ENCODE results near the gene UBL7.

UBL7 gene

GRCh38 chr15:74406517-74406916, 54.4 kb downstream of the UBL7 start:
- no peak for DNase-seq

- DNase-seq = no peak
Observed at GRCh38 chr15:74405823-74406222, 55.1 kb downstream of the UBL7 start.

GRCh38 chr15:74403991-74404563, 56.9 kb downstream of the UBL7 start:
- peak; percentile 55 to 62 for DNase-seq

- peak in 1 of 2 experiments; percentile 40 for DNase-seq
Observed at GRCh38 chr15:74403588-74403919, 57.4 kb downstream of the UBL7 start.

GRCh38 chr15:74402873-74403587, 57.9 kb downstream of the UBL7 start:
- peak; percentile 91 to 92 for DNase-seq

- no peak for DNase-seq
Observed at GRCh38 chr15:74402337-74402841, 58.6 kb downstream of the UBL7 start.

GRCh38 chr15:74400915-74401757, 59.8 kb downstream of the UBL7 start:
- DNase-seq = peak; percentile 71 to 74

- DNase-seq = peak; percentile 66 to 67
Observed at GRCh38 chr15:74400313-74400860, 60.6 kb downstream of the UBL7 start.

- peak; percentile 74 to 81 for DNase-seq
Observed at GRCh38 chr15:74399511-74400312, 61.2 kb downstream of the UBL7 start.

- no peak for DNase-seq
Observed at GRCh38 chr15:74399100-74399499, 61.9 kb downstream of the UBL7 start.

- peak in 1 of 2 experiments; percentile 34 for DNase-seq
Observed at GRCh38 chr15:74398183-74398582, 62.8 kb downstream of the UBL7 start.

- DNase-seq = no peak
Observed at GRCh38 chr15:74397239-74398068, 63.5 kb downstream of the UBL7 start.

- DNase-seq = peak; percentile 77 to 79
Observed at GRCh38 chr15:74396445-74397238, 64.3 kb downstream of the UBL7 start.

- DNase-seq = no peak
Observed at GRCh38 chr15:74396146-74396438, 64.9 kb downstream of the UBL7 start.

Measured in activated T-cell treated with anti-CD3 and anti-CD28 coated beads, Interleukin-2, amount 50 U/mL, for 48 hours (primary cell).